H9 (cell line): ENCODE data around the gene PLA2G4E. TPM values are rescaled to one million over a fixed set of nuclear protein-coding genes. Genes with fewer than 3 reads are reported as not detected.

Experiments
- DNase-seq: peaks from one replicate; pipeline ENCODE4 v3.0.0-alpha.2; 2017
- H2AFZ ChIP-seq: one replicate; pipeline ENCODE4 v1.6.1; 2013; ENCODE audit warnings: mild to moderate bottlenecking, low read length, control low read depth, moderate library complexity
- H2AK5ac ChIP-seq: 2 replicates; pipeline ENCODE4 v1.6.1; 2013; ENCODE audit warnings: low read length, control low read depth, mixed read lengths; ENCODE audit not compliant: insufficient read length
- H2BK120ac ChIP-seq: one replicate; pipeline ENCODE4 v1.6.1; 2013; ENCODE audit warnings: low read depth, mild to moderate bottlenecking, low read length, control low read depth, inconsistent platforms; ENCODE audit not compliant: poor library complexity, severe bottlenecking
- H2BK12ac ChIP-seq: 2 replicates; pipeline ENCODE4 v1.6.1; 2013; ENCODE audit warnings: low read length, control low read depth, mixed read lengths, low read depth; ENCODE audit not compliant: insufficient read length
- H2BK15ac ChIP-seq: 2 replicates; pipeline ENCODE4 v1.6.1; 2013; ENCODE audit warnings: low read depth, low read length, control low read depth
- H2BK20ac ChIP-seq: one replicate; pipeline ENCODE4 v1.6.1; 2013; ENCODE audit warnings: low read depth, mild to moderate bottlenecking, low read length, control low read depth, inconsistent platforms; ENCODE audit not compliant: poor library complexity, severe bottlenecking
- H2BK5ac ChIP-seq: 2 replicates; pipeline ENCODE4 v1.6.1; 2013; ENCODE audit warnings: low read length, control low read depth, mixed read lengths; ENCODE audit not compliant: insufficient read length
- H3K14ac ChIP-seq: 2 replicates; pipeline ENCODE4 v1.6.1; 2013; ENCODE audit warnings: low read length, control low read depth; ENCODE audit not compliant: insufficient read depth
- H3K18ac ChIP-seq: 2 replicates; pipeline ENCODE4 v1.6.1; 2013; ENCODE audit warnings: low read depth, mild to moderate bottlenecking, mixed read lengths, low read length, control low read depth; ENCODE audit not compliant: insufficient read length
- H3K23ac ChIP-seq: 2 replicates; pipeline ENCODE4 v1.6.1; 2013; ENCODE audit warnings: low read length, control low read depth, mixed read lengths, low read depth; ENCODE audit not compliant: insufficient read length
- H3K23me2 ChIP-seq: 2 replicates; pipeline ENCODE4 v1.6.1; 2013; ENCODE audit warnings: low read depth, mild to moderate bottlenecking, mixed read lengths, low read length, control low read depth; ENCODE audit not compliant: insufficient read length, poor library complexity, severe bottlenecking
- H3K27ac ChIP-seq: 2 replicates; pipeline ENCODE4 v1.5.1; 2013; ENCODE audit warnings: low read length, control low read depth, mixed read lengths, low read depth; ENCODE audit not compliant: insufficient read length
- H3K27me3 ChIP-seq: 2 replicates; pipeline ENCODE4 v1.6.1; 2013; ENCODE audit warnings: low read length, control low read depth, inconsistent platforms; ENCODE audit not compliant: insufficient read depth
- H3K4ac ChIP-seq: 2 replicates; pipeline ENCODE4 v1.6.1; 2013; ENCODE audit warnings: low read depth, mild to moderate bottlenecking, control low read depth, inconsistent platforms, low read length, moderate library complexity
- H3K4me1 ChIP-seq: 2 replicates; pipeline ENCODE4 v1.6.1; 2013; ENCODE audit warnings: low read length, control low read depth, inconsistent platforms; ENCODE audit not compliant: insufficient read depth
- H3K4me2 ChIP-seq: 2 replicates; pipeline ENCODE4 v1.6.1; 2013; ENCODE audit warnings: low read length, control low read depth, mixed read lengths; ENCODE audit not compliant: insufficient read length, insufficient read depth
- H3K56ac ChIP-seq: 2 replicates; pipeline ENCODE4 v1.6.1; 2013; ENCODE audit warnings: low read depth, mild to moderate bottlenecking, mixed read lengths, low read length, control low read depth; ENCODE audit not compliant: insufficient read length
- H3K79me1 ChIP-seq: 2 replicates; pipeline ENCODE4 v1.6.1; 2013; ENCODE audit warnings: low read depth, mild to moderate bottlenecking, moderate library complexity, low read length, control low read depth, inconsistent platforms; ENCODE audit not compliant: insufficient read depth, poor library complexity, severe bottlenecking
- H3K79me2 ChIP-seq: 2 replicates; pipeline ENCODE4 v1.6.1; 2013; ENCODE audit warnings: low read length, control low read depth, inconsistent platforms; ENCODE audit not compliant: insufficient read depth
- H3K9ac ChIP-seq: 2 replicates; pipeline ENCODE4 v1.6.1; 2013; ENCODE audit warnings: low read length, control low read depth, mixed read lengths; ENCODE audit not compliant: insufficient read length; ENCODE audit errors: extremely low read depth
- H3K9me3 ChIP-seq: one replicate; pipeline ENCODE4 v1.6.1; 2013; ENCODE audit warnings: low read depth, low read length, inconsistent platforms; ENCODE audit not compliant: control insufficient read depth
- H3T11ph ChIP-seq: one replicate; pipeline ENCODE4 v1.6.1; 2013; ENCODE audit warnings: mild to moderate bottlenecking, low read length, control low read depth, inconsistent platforms
- H4K20me1 ChIP-seq: one replicate; pipeline ENCODE4 v1.6.1; 2013; ENCODE audit not compliant: control insufficient read depth, insufficient read length, insufficient read depth
- H4K5ac ChIP-seq: 2 replicates; pipeline ENCODE4 v1.6.1; 2013; ENCODE audit warnings: low read depth, mild to moderate bottlenecking, mixed read lengths, low read length, control low read depth; ENCODE audit not compliant: insufficient read length
- H4K8ac ChIP-seq: replicated peaks from 2 replicates; pipeline ENCODE4 v1.6.1; 2013; ENCODE audit warnings: low read length, control low read depth, mixed read lengths, low read depth; ENCODE audit not compliant: insufficient read length
- H4K91ac ChIP-seq: 2 replicates; pipeline ENCODE4 v1.6.1; 2013; ENCODE audit warnings: low read depth, mild to moderate bottlenecking, moderate library complexity, mixed read lengths, low read length, control low read depth; ENCODE audit not compliant: insufficient read length
- H3K27ac Mint-ChIP-seq, 3 experiments: 2 replicates in 2 of 3; 3 replicates in 1 of 3; pipeline ENCODE4 v1.8.0; 2020 to 2021; ENCODE audit warnings: mixed read lengths in 3 of 3, mild to moderate bottlenecking in 1 of 3, moderate library complexity in 1 of 3
- H3K27me3 Mint-ChIP-seq: 2 replicates; pipeline ENCODE4 v1.8.0; 2021; ENCODE audit warnings: low read depth, mild to moderate bottlenecking, moderate library complexity, mixed read lengths
- H3K36me3 Mint-ChIP-seq, 3 experiments: 2 replicates in 2 of 3; 3 replicates in 1 of 3; pipeline ENCODE4 v1.8.0; 2020 to 2021; ENCODE audit warnings: low read depth in 3 of 3, mixed read lengths in 3 of 3; ENCODE audit not compliant: insufficient read depth in 1 of 3
- H3K4me1 Mint-ChIP-seq, 2 experiments: 2 replicates each; pipeline ENCODE4 v1.8.0; 2020; ENCODE audit warnings: mixed read lengths in 2 of 2
- H3K4me3 Mint-ChIP-seq, 2 experiments: 2 replicates in 1 of 2; 3 replicates in 1 of 2; pipeline ENCODE4 v1.8.0; 2020 to 2021; ENCODE audit warnings: mild to moderate bottlenecking in 2 of 2, mixed read lengths in 2 of 2, moderate library complexity in 1 of 2
- H3K9me3 Mint-ChIP-seq, 2 experiments: 2 replicates in 1 of 2; 3 replicates in 1 of 2; pipeline ENCODE4 v1.8.0; 2020; ENCODE audit warnings: mild to moderate bottlenecking in 2 of 2, mixed read lengths in 2 of 2, moderate library complexity in 1 of 2
- CTCF ChIP-seq: fragments of 200-600 bp; sonication (generic); conservative IDR thresholded peaks from 3 replicates; pipeline ENCODE4 v1.8.0; 2021; ENCODE audit warnings: antibody characterized with exemption, mild to moderate bottlenecking
- WGBS: extraction: QIAGEN DNeasy Blood & Tissue Kit; methylation state at CpG from one replicate; pipeline ENCODE4 v1.1.7; 2013; ENCODE audit warnings: missing lambda C conversion rate, low lambda C conversion rate, mixed read lengths; ENCODE audit not compliant: insufficient read length; ENCODE audit errors: extremely low coverage; 5-methylcytosine and 5-hydroxymethylcytosine counted together
- total RNA-seq: library from RNA; stranded (reverse); gene quantifications from 2 replicates; pipeline ENCODE4 v1.2.1, GENCODE V29; 2021

Gene PLA2G4E
- total RNA-seq, 1 experiment from 2014 or later, result not detected

- Histone ChIP-seq H3K27me3 (no peaks in the 10 kb centered on the region), H2BK5ac (no peak overlapping the region), H2BK120ac (no peak overlapping the region), H4K8ac (no peak overlapping the region), H3K23me2 (no peaks in the 10 kb centered on the region), H2BK20ac (no peak overlapping the region), H3K9me3 (no peaks in the 10 kb centered on the region), H2BK12ac (no peak overlapping the region), H3K56ac (no peak overlapping the region), H3K79me1 (no peaks in the 10 kb centered on the region), H3K4ac (no peak overlapping the region), H3K23ac (no peak overlapping the region), H2AK5ac (no peak overlapping the region), H4K20me1 (no peaks in the 10 kb centered on the region), H3K14ac (no peak overlapping the region), H2BK15ac (no peak overlapping the region), H3K79me2 (0 out of 2 replicates have a peak, but pooled peaks cover 2% of the 10 kb centered on the region), H3K4me2 (no peak overlapping the region), H3K27ac (no peak overlapping the region), H2AFZ (no peak overlapping the region), H3K18ac (no peak overlapping the region), H4K91ac (no peak overlapping the region), H3T11ph (no peak overlapping the region), H4K5ac (no peak overlapping the region), H3K9ac (no peak overlapping the region), H3K4me1 (peaks cover 10% of the 10 kb centered on the region; the same call in 1 of the 2 replicates)
- peaks cover 0 to 8% (median 6%) of the 10 kb centered on the region in 3 experiments; a peak in 5 of 7 replicates for H3K36me3 Mint-ChIP-seq
- peak overlapping the region in 1 of 3 experiments; percentile 40; a peak in 1 of 7 replicates for H3K27ac Mint-ChIP-seq
- no peak for DNase-seq
- no peak for TF ChIP-seq CTCF
- no CpG with 5 or more reads among the region's 9 CpGs for WGBS
- H3K27me3 Mint-ChIP-seq, result no peaks in the 10 kb centered on the region
- no peak overlapping the region for H3K4me3 Mint-ChIP-seq
- peaks cover 32% of the 10 kb centered on the region in 2 experiments for H3K4me1 Mint-ChIP-seq
- H3K9me3 Mint-ChIP-seq, result no peaks in the 10 kb centered on the region; a peak in 1 of 5 replicates
Measured at GRCh38 chr15:41932101-41932500, 88.7 kb downstream of the PLA2G4E start.

Other genes with a start within 250 kb of the PLA2G4E start
- gene MAPKBP1, start 246.6 kb downstream of the PLA2G4E start, total RNA-seq, result 10.0 and 13.7 TPM in 2 replicates
- gene JMJD7, start 192.9 kb downstream of the PLA2G4E start, total RNA-seq, result 13.3 and 14.3 TPM in 2 replicates
- 3.7 and 6.3 TPM in 2 replicates for gene PLA2G4B, start 182.2 kb downstream of the PLA2G4E start, total RNA-seq
- 0.90 and 0.97 TPM in 2 replicates for gene SPTBN5, start 127.0 kb downstream of the PLA2G4E start, total RNA-seq
- gene EHD4, start 48.5 kb downstream of the PLA2G4E start, total RNA-seq, result 22.9 and 24.2 TPM in 2 replicates
- 0.33 TPM in 1 of 2 replicates, not detected in the other for gene PLA2G4D, start 73.5 kb upstream of the PLA2G4E start, total RNA-seq
- not detected in 2 replicates for gene PLA2G4F, start 135.6 kb upstream of the PLA2G4E start, total RNA-seq
- 43.7 and 48.6 TPM in 2 replicates for gene VPS39, start 187.3 kb upstream of the PLA2G4E start, total RNA-seq